NCI-H2029 treated with DMSO at 0.1 percent for 48 hours (cell line): ENCODE data around the gene FRAS1.
"Not testable (repeated sequence)": the region's sequence is repeated elsewhere in the genome, so short reads cannot be mapped to it uniquely, and the experiment has no call there.

ENCODE experiments used
- DNase-seq: peaks from one replicate; lab custom pipeline; 2025; lab: John Stamatoyannopoulos, UW

Gene FRAS1

GRCh38 chr4:78288327-78288726, 231.2 kb downstream of the FRAS1 start:
- DNase-seq, result no peak

GRCh38 chr4:78291277-78291676, 234.2 kb downstream of the FRAS1 start:
- DNase-seq, result no peak

DNA sequence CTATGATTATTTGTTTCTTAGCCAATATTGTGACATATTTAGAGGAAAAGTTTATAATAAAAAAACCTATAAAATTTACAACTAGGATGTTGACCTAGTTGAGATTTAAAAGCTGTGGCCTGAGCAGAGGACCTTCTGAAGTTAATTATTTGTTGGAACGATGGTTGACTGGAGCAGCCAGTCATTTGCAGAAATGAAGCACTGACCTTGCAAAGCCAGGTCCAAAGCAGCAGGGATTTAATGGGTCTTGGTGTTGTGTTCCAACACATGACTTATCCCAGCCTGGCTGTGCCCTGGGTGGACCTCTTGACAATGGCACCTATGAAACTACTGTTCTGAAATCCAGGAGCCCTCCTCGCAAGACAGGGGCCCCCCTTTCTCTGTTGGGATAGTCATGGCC, 235.2 kb downstream of the FRAS1 start:
- no peak for DNase-seq

- no peak for DNase-seq
These were observed 235.7 kb downstream of the FRAS1 start for GRCh38 chr4:78292856-78293255.

- no peak for DNase-seq
These were observed 236.2 kb downstream of the FRAS1 start for GRCh38 chr4:78293348-78293747.

GRCh38 chr4:78293821-78294301, 236.7 kb downstream of the FRAS1 start:
- DNase-seq, result no peak

- DNase-seq, result no peak
These were observed 239.1 kb downstream of the FRAS1 start for GRCh38 chr4:78296261-78296660.

GRCh38 chr4:78297116-78297800, 240.1 kb downstream of the FRAS1 start:
- DNase-seq, result no peak

DNA sequence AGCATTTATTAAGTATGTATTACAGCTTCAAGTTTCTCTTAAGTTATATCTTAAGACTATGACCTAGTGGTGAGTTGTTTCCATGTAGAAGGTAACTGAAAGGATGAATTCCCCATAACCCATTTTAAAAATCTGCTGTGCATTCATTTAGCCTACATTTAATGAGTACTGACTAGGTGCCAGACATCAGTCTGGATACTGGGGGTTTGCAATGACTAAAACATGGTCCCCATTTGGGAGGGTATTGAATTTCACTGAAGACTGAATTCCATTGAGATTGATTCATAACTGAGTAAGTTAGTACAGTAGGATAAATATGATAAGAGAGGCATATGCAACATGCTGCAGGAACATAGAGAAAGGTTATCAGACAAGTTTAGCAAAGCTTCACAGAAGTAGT, 241.5 kb downstream of the FRAS1 start:
- no peak for DNase-seq

GRCh38 chr4:78299565-78299972, 242.4 kb downstream of the FRAS1 start:
- no peak for DNase-seq

GRCh38 chr4:78307263-78307662, 250.1 kb downstream of the FRAS1 start:
- DNase-seq, result not testable (repeated sequence)

- no peak for DNase-seq
These were observed 251.4 kb downstream of the FRAS1 start for GRCh38 chr4:78308517-78308916.

DNA sequence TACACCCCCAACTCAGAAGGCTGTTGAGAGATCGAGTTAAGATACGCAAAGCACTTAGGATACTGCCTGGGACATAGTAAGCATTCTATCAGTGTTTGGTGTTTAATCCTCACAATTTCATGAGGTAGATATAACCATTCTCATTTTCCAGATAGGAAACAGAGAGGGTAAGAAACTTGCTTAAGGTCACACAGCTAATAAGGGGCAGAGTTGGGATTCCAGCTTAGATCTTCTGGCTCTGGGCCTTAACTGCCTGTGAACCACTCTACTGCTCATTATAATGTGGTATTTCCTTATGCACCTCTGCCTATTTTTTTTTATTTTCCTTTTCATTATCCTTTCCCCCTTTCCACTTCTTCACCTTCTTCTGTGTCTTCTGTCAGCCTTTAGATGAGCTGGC, 252.2 kb downstream of the FRAS1 start:
- no peak for DNase-seq

DNA sequence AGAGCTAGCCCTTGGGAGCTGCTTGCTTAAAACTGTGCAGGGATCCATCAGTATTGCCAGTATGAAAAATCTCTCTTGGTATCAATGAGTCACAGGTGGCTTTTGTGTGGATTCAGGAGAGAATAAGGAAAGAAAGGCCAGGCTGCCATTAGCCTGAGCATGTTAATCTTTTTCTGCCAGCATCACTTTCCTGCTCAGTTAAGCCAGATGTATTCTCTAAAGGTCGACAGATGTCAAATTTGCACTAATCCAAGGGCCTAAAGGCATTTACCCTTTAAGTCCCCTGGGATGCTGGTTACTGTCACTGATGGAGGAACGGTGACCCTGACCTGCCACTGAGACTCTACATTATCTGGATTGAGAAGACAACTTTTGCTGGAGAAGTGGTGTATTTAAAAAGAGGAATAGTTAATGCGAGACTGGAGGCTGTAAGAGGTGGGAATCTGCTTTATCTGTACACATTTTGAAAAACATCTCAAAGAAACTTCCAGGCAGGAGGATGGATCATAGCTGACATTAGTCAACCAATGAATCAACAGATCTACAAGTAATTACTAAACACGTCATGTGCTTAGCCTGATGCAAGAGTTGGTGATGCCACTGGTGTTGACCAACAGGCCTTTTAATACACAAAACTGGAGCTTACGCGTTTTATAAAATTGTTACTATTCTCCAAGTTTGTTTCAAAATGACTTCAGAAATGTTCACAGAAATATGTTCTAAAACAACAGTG, 253.1 kb downstream of the FRAS1 start:
- DNase-seq, result no peak

GRCh38 chr4:78310740-78311115, 253.6 kb downstream of the FRAS1 start:
- no peak for DNase-seq

- no peak for DNase-seq
These were observed 254.2 kb downstream of the FRAS1 start for GRCh38 chr4:78311306-78311705.

- no peak for DNase-seq
These were observed 256.0 kb downstream of the FRAS1 start for GRCh38 chr4:78312989-78313753.

DNA sequence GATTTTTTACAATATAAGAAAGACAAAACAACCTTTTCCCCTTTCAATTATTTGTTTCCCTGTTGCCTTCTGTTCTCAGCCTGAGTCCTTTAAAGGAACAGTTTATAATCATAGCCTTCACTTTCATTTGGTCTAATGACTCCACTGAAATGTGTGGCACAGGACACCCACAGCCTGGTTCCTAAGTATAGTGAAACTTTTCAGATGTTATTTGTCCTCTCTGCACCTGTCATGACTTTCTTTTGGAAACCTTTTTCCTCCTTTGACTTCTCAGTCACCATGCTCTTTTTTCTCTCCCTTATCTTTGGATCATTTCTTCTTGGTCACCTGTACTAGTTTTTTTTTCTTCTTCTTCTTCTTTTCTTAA, 256.6 kb downstream of the FRAS1 start:
- no peak for DNase-seq

DNA sequence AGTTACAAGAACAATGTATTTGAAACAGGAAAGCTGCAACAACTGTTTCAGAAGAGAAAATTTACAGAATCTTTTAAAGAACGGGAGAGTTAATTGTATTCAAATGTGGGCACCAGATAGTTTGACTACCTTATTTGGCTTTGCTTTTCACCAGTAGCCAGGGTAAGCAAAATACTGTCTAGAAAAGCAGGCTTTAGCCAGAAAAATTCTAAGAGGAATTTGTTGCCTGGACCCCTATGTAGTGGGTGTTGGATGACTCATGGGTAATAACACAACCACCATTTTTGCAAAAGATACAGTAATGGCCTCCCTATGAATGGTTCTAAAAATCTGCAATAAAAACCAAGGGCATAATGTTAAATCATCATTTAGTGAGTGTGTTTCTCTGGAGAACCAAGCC, 261.0 kb downstream of the FRAS1 start:
- no peak for DNase-seq

GRCh38 chr4:78320349-78320935, 263.3 kb downstream of the FRAS1 start:
- no peak for DNase-seq

DNA sequence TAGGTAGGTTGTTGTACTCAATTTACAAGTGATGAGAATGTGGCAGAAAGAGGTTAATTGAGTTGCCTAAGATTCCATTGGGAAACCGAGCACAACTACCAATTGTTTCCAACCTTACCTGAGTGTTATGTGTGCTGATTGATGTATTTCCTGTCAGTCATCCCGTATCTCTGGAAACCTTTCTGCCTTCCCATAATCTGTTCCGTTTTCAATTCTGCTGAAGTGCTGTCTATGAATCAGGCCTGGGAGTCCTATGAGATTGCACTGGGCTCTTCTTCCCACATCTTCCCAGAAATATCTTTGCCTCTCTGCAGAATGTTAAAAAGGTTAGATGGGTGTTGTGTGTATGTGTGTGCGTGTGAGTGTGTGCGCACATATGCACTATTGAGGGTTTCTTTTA, 264.9 kb downstream of the FRAS1 start:
- no peak for DNase-seq

DNA sequence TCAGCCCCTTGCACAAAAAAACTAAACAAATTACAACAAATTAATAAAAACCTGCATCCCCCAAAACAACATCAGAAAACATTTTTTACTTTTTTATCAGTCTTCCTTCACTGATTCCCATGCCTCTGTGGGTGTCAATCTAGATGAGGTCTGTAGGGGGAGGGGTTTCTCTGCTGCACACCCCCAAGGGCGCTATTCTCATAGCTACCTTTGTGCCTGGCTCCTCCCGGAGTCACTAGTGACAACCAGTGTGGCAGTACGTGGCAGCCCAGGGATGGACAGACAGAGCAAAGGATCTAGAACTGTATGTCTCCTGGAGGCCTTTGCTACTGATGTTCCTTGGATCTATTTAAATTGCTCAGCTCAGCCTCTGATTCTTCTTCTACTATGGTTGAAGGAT, 266.3 kb downstream of the FRAS1 start:
- no peak for DNase-seq

DNA sequence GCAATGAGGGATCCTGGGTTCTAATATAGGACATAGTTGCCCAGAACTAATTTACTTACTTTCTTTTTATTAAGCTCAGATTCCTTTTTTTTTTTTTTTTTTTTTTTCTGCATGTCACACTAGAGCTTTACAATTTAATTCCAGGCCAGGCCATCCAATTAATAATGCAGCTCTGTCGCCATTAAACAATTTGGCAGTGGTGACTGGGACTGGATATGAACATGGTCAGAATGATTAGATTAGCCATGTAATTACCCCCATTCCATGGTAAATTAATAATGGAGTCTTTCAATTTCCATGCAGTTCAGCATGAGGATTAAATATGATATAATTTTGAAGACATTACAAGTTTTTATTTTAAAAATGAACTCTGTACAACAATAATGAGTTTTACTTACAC, 267.5 kb downstream of the FRAS1 start:
- DNase-seq, result no peak
